Natural killer cell (primary cell): ENCODE data around the gene ZNF467. TPM values are rescaled to one million over a fixed set of nuclear protein-coding genes. Genes with fewer than 3 reads are reported as not detected.

Source experiments
- ATAC-seq, 3 donors: fragments of 150-1000 bp in 2 of 3; fragments of 200-7000 bp in 1 of 3; cut with Tn5 transposase; 1 replicate in 1 of 3; 2 replicates in 2 of 3; pipeline ENCODE4 v1.10.0; 2021; ENCODE audit warnings: mild to moderate bottlenecking in 2 of 3, moderate library complexity in 2 of 3
- DNase-seq, 2 donors: peaks; one replicate each; pipeline versions ENCODE4 v3.0.0 to v3.0.0-alpha.2; 2013 to 2021; ENCODE audit warnings: mixed read lengths in 1 of 2
- H3K27ac ChIP-seq: one replicate; pipeline ENCODE4 v1.5.1; 2013; ENCODE audit warnings: mild to moderate bottlenecking, low read length
- H3K27me3 ChIP-seq: one replicate; pipeline ENCODE4 v1.6.1; 2013; ENCODE audit warnings: low read length; ENCODE audit not compliant: control insufficient read depth, insufficient read depth
- H3K36me3 ChIP-seq: one replicate; pipeline ENCODE4 v1.6.1; 2013; ENCODE audit warnings: low read length; ENCODE audit not compliant: control insufficient read depth, insufficient read depth
- H3K4me1 ChIP-seq: one replicate; pipeline ENCODE4 v1.6.1; 2013; ENCODE audit warnings: low read length; ENCODE audit not compliant: control insufficient read depth, insufficient read depth
- H3K4me3 ChIP-seq: one replicate; pipeline ENCODE4 v1.5.1; 2013; ENCODE audit warnings: low read length
- H3K9me3 ChIP-seq: one replicate; pipeline ENCODE4 v1.6.1; 2013; ENCODE audit warnings: low read length; ENCODE audit not compliant: control insufficient read depth, insufficient read depth
- H3K27ac Mint-ChIP-seq, 2 donors: one replicate each; pipeline ENCODE4 v1.8.0; 2022; ENCODE audit warnings: mild to moderate bottlenecking in 2 of 2, mixed read lengths in 2 of 2, moderate library complexity in 1 of 2
- H3K27me3 Mint-ChIP-seq, 2 donors: one replicate each; pipeline ENCODE4 v1.8.0; 2022; ENCODE audit warnings: low read depth in 2 of 2, mixed read lengths in 2 of 2
- H3K36me3 Mint-ChIP-seq: one replicate; pipeline ENCODE4 v1.8.0; 2022; ENCODE audit warnings: mixed read lengths
- H3K4me1 Mint-ChIP-seq, 2 donors: one replicate each; pipeline ENCODE4 v1.8.0; 2022; ENCODE audit warnings: mixed read lengths in 2 of 2
- H3K4me3 Mint-ChIP-seq: one replicate; pipeline ENCODE4 v1.8.0; 2022; ENCODE audit warnings: mild to moderate bottlenecking, moderate library complexity, mixed read lengths
- H3K9me3 Mint-ChIP-seq, 2 donors: one replicate each; pipeline ENCODE4 v1.8.0; 2022; ENCODE audit warnings: mixed read lengths in 2 of 2
- CTCF ChIP-seq: fragments of 200-600 bp; IDR thresholded peaks from one replicate; pipeline ENCODE4 v1.8.0; 2022; ENCODE audit warnings: antibody characterized with exemption
- WGBS: methylation state at CpG from one replicate; pipeline ENCODE4 v1.1.7; 2013; ENCODE audit warnings: missing lambda C conversion rate; ENCODE audit not compliant: insufficient coverage; 5-methylcytosine and 5-hydroxymethylcytosine counted together
- intact Hi-C: fragments of 100-400 bp; cut with micrococcal nuclease; formaldehyde crosslinking; loops from one replicate; pipeline ENCODE4 v1.14.2; 2022
- total RNA-seq, 4 donors: library from RNA; stranded (reverse); fragments of 120-200 nt in 1 of 4; gene quantifications; one replicate each; pipeline versions ENCODE4 v1.2.3 to v1.2.4, GENCODE V29; 2013 to 2022

ZNF467 gene
- total RNA-seq, 3 donors from 2014 or later (not counting 1 experiment from before 2014, with no cell fraction given) = 2.8 to 5.4 (median 3.7) TPM

GRCh38 chr7:149792220-149792595, 18.8 kb upstream of the ZNF467 start:
- H3K27ac ChIP-seq = no peak overlapping the region
- Mint-ChIP-seq H3K4me3 (no peak overlapping the region), H3K36me3 (no peaks in the 10 kb centered on the region), H3K27me3 (peaks cover 0 to 26% of the 10 kb centered on the region in 2 donors), H3K4me1 (peaks cover 0 to 12% of the 10 kb centered on the region in 2 donors), H3K27ac (no peak overlapping the region), H3K9me3 (no peaks in the 10 kb centered on the region)
- H3K9me3 ChIP-seq = no peaks in the 10 kb centered on the region
- no peak for DNase-seq
- H3K36me3 ChIP-seq = no peaks in the 10 kb centered on the region
- no peaks in the 10 kb centered on the region for H3K4me1 ChIP-seq
- 95% methylated on average over 15 of the region's 15 CpGs for WGBS
- no peak for ATAC-seq
- TF ChIP-seq CTCF = no peak
- H3K4me3 ChIP-seq = no peak overlapping the region
- H3K27me3 ChIP-seq = peaks cover 3% of the 10 kb centered on the region
- intact Hi-C loops = no loop called here

GRCh38 chr7:149791411-149792219, 18.2 kb upstream of the ZNF467 start:
- WGBS = 95% methylated on average over 20 of the region's 21 CpGs
- intact Hi-C loops = no loop called here
- H3K36me3 Mint-ChIP-seq = no peaks in the 10 kb centered on the region

GRCh38 chr7:149790754-149791360, 17.5 kb upstream of the ZNF467 start:
- Mint-ChIP-seq H3K27me3 (peaks cover 0 to 26% of the 10 kb centered on the region in 2 donors), H3K4me3 (no peak overlapping the region)
- intact Hi-C loops = no loop called here

More at GRCh38 chr7:149791411-149792219, 18.2 kb upstream of the ZNF467 start:
- H3K9me3 ChIP-seq = no peaks in the 10 kb centered on the region
- ATAC-seq = no peak
- H3K27me3 Mint-ChIP-seq = peaks cover 0 to 26% of the 10 kb centered on the region in 2 donors
- no peak overlapping the region for H3K4me3 ChIP-seq
- no peaks in the 10 kb centered on the region for H3K9me3 Mint-ChIP-seq
- H3K4me1 Mint-ChIP-seq = peaks cover 0 to 12% of the 10 kb centered on the region in 2 donors
- peaks cover 3% of the 10 kb centered on the region for H3K27me3 ChIP-seq
- H3K4me1 ChIP-seq = no peaks in the 10 kb centered on the region
- H3K4me3 Mint-ChIP-seq = no peak overlapping the region
- H3K27ac Mint-ChIP-seq = no peak overlapping the region
- no peak for TF ChIP-seq CTCF
- no peak for DNase-seq
- no peaks in the 10 kb centered on the region for H3K36me3 ChIP-seq
- H3K27ac ChIP-seq = no peak overlapping the region

More at GRCh38 chr7:149790754-149791360, 17.5 kb upstream of the ZNF467 start:
- Histone ChIP-seq H3K4me3 (no peak overlapping the region), H3K27me3 (peaks cover 3% of the 10 kb centered on the region), H3K4me1 (no peaks in the 10 kb centered on the region), H3K36me3 (no peaks in the 10 kb centered on the region), H3K9me3 (no peaks in the 10 kb centered on the region), H3K27ac (no peak overlapping the region)
- 90% methylated on average over 12 of the region's 14 CpGs for WGBS
- no peaks in the 10 kb centered on the region for H3K36me3 Mint-ChIP-seq
- H3K27ac Mint-ChIP-seq = no peak overlapping the region
- H3K4me1 Mint-ChIP-seq = peaks cover 0 to 12% of the 10 kb centered on the region in 2 donors
- TF ChIP-seq CTCF = no peak
- H3K9me3 Mint-ChIP-seq = no peaks in the 10 kb centered on the region
- no peak for DNase-seq
- no peak for ATAC-seq
